Measurements from ENCODE around the gene PDS5B. TPM values are rescaled to one million over a fixed set of nuclear protein-coding genes. Genes with fewer than 3 reads are reported as not detected.

Gene PDS5B
- total RNA-seq, 1 donor from 2014 or later: 90.1 TPM

- FAIRE-seq (peak; percentile 84), DNase-seq (ENCODE audit: low spot score in 2 of 2) (peak; percentile 13 to 42)
Measured at GRCh38 chr13:32639502-32640105, 53.4 kb downstream of the PDS5B start.

GRCh38 chr13:32642316-32642715 is 56.1 kb downstream of the PDS5B start:
- no peak for DNase-seq (ENCODE audit: low spot score in 2 of 2)
- FAIRE-seq: no peak

DNA sequence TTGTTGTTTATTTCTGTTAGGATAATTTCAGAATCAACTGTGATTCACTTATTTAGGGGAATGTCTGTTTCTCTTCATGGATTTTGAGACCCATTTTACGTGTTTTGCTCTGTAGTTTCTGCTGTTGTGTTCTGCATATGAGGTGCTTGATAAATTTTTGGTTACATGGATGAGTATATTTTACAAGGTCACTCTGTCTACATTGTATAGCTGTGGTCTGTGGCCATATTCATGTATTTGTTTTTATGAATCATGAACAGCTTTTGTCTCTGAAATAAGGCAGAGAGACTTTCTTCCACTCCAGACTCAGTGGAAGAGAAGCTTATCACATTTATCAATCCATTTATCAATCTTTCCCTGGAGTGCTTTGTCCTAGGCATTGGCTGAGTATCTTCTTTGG is 56.6 kb downstream of the PDS5B start:
- FAIRE-seq: no peak
- DNase-seq (ENCODE audit: low spot score in 2 of 2): no peak

- FAIRE-seq (no peak), DNase-seq (ENCODE audit: low spot score in 2 of 2) (no peak)
Measured at GRCh38 chr13:32645854-32646253, 59.6 kb downstream of the PDS5B start.

DNA sequence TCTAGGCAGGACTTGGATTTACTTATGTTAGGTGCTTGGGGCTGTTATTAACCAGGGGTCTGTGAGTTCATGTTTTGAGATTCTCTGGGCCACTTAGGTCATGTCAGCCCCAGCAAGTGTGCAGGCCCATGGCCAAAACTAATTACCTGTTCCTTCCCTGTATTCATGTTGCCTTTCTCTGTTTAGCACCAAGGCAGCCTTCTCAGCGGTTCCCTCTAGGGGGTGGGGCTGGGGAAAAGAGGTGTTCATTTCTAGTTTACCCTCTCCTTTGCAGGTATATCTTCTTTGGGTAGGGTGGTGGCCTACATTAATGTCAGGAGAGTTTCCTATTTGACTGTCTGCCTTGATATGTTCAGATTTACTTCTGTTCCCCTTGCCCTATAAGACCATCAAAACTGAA is 61.7 kb downstream of the PDS5B start:
- no peak for FAIRE-seq
- no peak for DNase-seq (ENCODE audit: low spot score in 2 of 2)

DNA sequence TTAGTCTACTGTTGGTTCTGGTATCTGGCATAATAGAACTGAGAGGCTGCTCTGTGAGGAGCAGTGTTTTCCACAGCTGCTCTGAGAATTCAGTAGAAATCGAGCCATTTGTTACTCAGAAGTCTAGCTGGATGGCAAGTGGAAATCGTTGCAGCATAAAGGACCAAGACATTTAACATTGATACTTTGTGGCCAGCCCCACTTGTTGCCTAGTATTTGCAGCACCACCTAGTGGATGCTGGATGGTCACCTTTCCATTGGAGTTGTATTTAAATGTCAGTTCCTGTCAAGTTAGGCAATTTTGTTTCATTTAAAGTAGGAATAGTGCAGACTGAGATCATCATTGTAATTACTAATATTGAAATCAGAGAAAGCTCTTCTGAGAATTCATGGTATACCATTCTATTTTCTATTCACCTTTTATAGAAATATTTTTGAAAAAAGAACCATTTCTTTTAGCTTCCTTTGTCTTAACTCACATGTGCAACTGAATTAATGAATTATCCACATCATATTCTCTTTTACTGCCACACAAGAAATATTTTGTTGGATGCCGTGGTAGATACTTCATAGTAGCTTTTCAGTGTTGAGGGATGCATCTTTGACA is 64.6 kb downstream of the PDS5B start:
- no peak for FAIRE-seq
- DNase-seq (ENCODE audit: low spot score in 2 of 2): peak in 1 of 2 donors; percentile 20

DNA sequence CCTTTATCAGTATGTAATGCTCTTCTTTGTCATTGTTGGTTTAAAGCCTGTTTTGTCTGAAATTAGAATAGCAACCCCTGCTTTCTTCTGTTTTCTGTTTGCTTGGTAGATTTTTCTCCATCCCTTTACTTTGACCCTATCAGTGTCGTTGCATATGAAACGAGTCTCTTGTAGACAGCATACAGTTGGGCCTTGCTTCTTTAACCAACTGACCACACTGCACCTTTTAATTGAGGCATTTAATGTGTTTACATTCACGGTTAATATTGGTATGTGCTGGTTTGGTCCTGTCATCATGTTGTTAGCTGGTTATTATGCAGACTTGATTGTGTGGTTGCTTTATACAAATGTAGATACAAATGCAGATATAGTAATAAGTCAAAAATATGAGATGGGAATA is 71.1 kb downstream of the PDS5B start:
- DNase-seq (ENCODE audit: low spot score in 2 of 2) (no peak), FAIRE-seq (no peak)

- no peak for FAIRE-seq
- no peak for DNase-seq (ENCODE audit: low spot score in 2 of 2)
Measured at GRCh38 chr13:32659736-32660135, 73.5 kb downstream of the PDS5B start.

DNA sequence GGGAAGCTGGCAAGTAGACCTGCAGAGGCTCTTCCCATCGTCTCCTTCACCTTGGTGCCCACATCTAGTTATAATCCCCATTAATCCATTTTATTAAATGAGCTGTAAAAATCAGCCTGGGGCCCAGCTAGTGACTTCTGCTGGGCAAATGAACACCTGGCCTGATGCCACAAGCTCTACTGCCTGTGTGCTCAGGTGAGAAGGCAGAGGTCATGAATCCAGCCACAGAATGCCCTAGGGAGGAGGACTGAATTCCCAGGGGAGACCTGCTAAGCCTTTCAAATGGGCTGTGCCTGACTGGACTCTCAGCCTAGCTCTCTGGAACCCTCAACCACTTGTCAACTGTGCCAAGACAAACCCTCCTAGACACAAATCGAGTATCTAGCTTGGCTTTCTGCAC is 74.0 kb downstream of the PDS5B start:
- DNase-seq (ENCODE audit: low spot score in 2 of 2): no peak
- FAIRE-seq: no peak

DNA sequence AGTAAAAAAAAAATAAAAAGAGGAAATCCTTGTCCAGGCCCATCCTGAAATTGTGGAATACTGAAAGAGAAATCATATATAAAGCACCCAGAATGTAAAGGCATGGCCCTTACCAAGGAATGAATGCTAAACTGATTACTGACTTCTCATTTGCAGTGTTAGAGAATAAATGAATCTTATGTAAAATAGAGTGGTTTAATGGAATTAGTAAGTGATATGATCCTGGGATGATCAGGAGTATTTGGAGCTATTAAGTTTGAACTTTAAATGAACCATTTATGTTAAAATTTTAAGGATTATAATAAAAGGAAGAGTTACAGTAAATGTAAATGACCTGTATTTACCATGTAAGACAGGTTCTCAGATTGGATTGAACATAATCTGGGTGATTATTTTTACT is 75.4 kb downstream of the PDS5B start:
- FAIRE-seq: no peak
- no peak for DNase-seq (ENCODE audit: low spot score in 2 of 2)

GRCh38 chr13:32663660-32664059 is 77.4 kb downstream of the PDS5B start:
- FAIRE-seq: no peak
- DNase-seq (ENCODE audit: low spot score in 2 of 2): no peak

DNA sequence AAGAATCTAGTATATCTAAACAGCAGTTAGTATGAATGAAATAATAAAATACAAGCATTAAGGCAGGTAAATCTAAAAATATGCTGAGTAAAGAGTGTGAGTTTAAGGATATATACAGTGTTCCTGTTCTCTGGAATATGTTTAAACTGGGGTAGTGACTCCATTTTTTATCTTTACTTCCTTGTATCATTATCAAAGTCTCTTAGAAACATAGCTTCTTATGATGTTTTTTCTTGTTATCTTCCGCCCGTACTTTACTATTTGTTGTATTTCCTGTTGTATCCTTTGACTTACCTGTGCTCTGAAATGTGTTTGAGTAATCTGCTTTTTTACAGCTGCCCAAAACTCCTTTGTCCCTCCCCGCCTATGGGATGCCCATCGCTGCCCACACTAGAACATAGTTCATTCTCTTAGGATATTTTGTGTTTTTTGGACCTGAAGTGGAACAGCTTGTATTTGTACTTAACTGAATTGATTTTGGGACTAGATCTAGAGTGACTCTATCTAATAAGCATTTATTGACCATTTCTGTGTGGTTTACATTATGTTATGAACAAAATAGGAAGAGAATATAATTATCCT is 80.8 kb downstream of the PDS5B start:
- FAIRE-seq: no peak
- no peak for DNase-seq (ENCODE audit: low spot score in 2 of 2)

- FAIRE-seq (no peak), DNase-seq (ENCODE audit: low spot score in 2 of 2) (no peak)
Measured at GRCh38 chr13:32669030-32669646, 82.9 kb downstream of the PDS5B start.

DNA sequence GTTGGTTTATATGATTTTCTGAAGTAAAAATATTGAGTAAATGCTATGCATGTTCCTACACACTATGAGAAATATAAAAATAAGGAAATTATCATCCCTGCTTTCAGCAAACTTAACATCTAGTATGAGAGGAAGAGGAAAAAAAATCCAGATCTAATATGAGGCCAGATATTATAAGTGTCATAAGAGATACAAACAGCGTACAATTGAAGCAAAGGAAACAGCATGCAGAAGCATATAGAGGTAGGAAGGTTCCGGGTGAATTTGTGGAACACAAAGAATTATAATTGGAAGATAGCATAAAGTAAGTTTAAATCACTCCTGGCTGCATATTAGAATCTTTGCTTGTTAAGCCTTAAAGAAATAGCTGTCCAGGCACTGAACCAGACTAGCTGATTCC is 88.3 kb downstream of the PDS5B start:
- FAIRE-seq (no peak), DNase-seq (ENCODE audit: low spot score in 2 of 2) (no peak)

DNA sequence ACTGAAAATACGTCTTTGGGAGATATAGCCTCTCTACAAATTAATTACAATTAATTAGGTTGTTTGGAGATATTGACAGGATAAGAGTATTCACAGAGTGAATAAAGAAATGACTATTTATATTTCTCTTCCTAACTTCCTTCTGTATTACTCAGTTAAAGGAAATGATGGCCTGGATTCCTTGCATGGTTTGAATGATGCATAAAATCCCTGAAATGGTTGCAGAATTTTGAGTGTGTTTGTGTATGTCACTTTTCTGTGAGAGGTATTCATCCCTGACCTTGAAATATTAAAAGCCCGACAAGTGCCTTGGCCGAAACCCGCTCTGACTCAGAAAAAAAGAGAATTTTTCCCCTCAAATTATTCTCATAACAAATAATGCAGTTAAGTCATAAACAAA is 90.0 kb downstream of the PDS5B start:
- FAIRE-seq (no peak), DNase-seq (ENCODE audit: low spot score in 2 of 2) (no peak)

GRCh38 chr13:32682130-32682529 is 95.9 kb downstream of the PDS5B start:
- FAIRE-seq (no peak), DNase-seq (ENCODE audit: low spot score in 2 of 2) (no peak)

DNA sequence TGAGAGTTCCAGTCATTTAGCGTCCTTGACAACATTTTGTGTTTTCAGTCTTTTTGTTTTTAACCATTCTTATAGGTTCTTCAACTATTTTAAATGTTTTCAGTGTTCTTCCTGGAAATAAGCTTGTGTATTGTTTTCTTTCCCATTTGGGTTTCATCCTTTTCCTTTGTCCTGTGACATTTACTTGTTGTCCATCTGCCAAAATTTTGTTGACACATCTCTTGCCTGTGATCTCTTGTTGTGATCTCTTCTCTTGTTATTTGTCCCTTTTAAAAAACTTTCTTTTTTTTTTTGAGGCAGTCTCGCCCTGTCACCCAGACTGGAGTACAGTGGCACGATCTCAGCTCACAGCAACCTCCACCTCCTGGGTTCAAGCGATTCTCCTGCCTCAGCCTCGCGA is 96.5 kb downstream of the PDS5B start:
- no peak for FAIRE-seq
- DNase-seq (ENCODE audit: low spot score in 2 of 2): no peak

DNA sequence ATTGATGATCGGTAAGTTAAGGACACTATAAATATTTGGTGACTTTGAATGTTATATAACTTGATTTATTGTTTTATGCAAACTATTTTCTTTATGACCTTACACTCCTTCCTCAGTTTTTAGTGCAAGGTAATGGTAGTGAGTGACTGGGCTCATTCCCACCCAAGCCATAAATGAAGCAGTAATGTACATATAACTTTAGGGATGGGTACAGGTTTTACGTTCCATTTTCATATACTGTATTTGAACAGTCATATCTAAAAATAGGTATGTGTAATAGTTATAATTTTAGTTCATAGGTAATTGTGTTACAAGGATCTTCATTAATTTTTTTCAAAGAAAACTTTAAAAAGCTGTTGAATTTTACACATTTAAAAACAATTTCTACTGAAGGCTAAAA is 101.0 kb downstream of the PDS5B start:
- DNase-seq (ENCODE audit: low spot score in 2 of 2): no peak
- FAIRE-seq: peak; percentile 80

- DNase-seq (ENCODE audit: low spot score in 2 of 2) (no peak), FAIRE-seq (no peak)
Measured at GRCh38 chr13:32695602-32696250, 109.5 kb downstream of the PDS5B start.

DNA sequence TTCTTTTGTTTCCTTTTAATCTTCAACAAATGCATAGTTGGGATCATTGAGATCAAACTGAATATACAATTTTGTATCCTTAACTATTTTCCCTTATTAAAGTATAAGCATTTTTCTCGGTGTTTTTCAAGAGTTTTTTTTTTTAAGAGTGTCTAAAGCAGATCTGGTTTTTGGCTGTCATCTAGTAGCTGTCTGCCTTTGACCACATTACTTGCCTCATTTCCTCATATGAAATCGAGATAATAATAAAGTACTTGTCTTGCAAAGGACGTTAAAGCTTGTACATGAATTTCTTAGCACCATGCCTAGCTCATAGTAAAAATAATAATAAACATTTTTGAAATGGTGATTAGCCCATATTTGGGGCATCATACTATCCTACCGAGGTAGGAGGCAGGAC is 121.2 kb downstream of the PDS5B start:
- DNase-seq (ENCODE audit: low spot score in 2 of 2): no peak
- no peak for FAIRE-seq

GRCh38 chr13:32713397-32713796 is 127.1 kb downstream of the PDS5B start:
- no peak for FAIRE-seq
- DNase-seq (ENCODE audit: low spot score in 2 of 2): no peak
